Measurements from ENCODE around the gene EDDM3A.
"Not testable (repeated sequence)": the region's sequence is repeated elsewhere in the genome, so short reads cannot be mapped to it uniquely, and the experiment has no call there.

EDDM3A gene

GRCh38 chr14:20698018-20698329, 47.7 kb upstream of the EDDM3A start:
- TF ChIP-seq EZH2 (optimal IDR thresholded peaks at IDR 0.05; ENCODE audit: low read depth, low read length) (no peak), EZH2phosphoT487 (IDR thresholded peaks at IDR 0.05; ENCODE audit: low read length) (no peak)
- H3K4me3 ChIP-seq (ENCODE audit: low read length): no peak overlapping the region

GRCh38 chr14:20698934-20699333, 46.8 kb upstream of the EDDM3A start:
- no peak overlapping the region for H3K9ac ChIP-seq (ENCODE audit: low read length)
- H3K79me2 ChIP-seq (ENCODE audit: low read length): no peaks in the 10 kb centered on the region
- TF ChIP-seq EZH2phosphoT487 (IDR thresholded peaks at IDR 0.05; ENCODE audit: low read length) (no peak), CTCF (IDR thresholded peaks at IDR 0.05; ENCODE audit: low read length) (no peak), EZH2 (optimal IDR thresholded peaks at IDR 0.05; ENCODE audit: low read depth, low read length) (no peak)
- no peaks in the 10 kb centered on the region for H4K20me1 ChIP-seq (ENCODE audit: insufficient read depth, low read length)
- H2AFZ ChIP-seq (ENCODE audit: low read length): no peak overlapping the region
- no peak overlapping the region for H3K4me2 ChIP-seq (ENCODE audit: low read depth, low read length)
- DNase-seq: no peak
- no peaks in the 10 kb centered on the region for H3K27me3 ChIP-seq (replicated peaks; ENCODE audit: insufficient read depth, low read length)
- H3K4me1 ChIP-seq (ENCODE audit: low read length): no peaks in the 10 kb centered on the region
- no peak overlapping the region for H3K4me3 ChIP-seq (ENCODE audit: low read length)
- H3K9me2 ChIP-seq (replicated peaks; ENCODE audit: insufficient read depth, low read length): no peaks in the 10 kb centered on the region
- H3K9me3 ChIP-seq (replicated peaks; ENCODE audit: insufficient read depth, low read length): no peaks in the 10 kb centered on the region
- no peak overlapping the region for H3K27ac ChIP-seq (ENCODE audit: low read length)
- no peaks in the 10 kb centered on the region for H3K36me3 ChIP-seq (replicated peaks; ENCODE audit: insufficient read depth, low read length)
- H3F3A ChIP-seq (ENCODE audit: insufficient read depth, low read length): no peaks in the 10 kb centered on the region

More at GRCh38 chr14:20698018-20698329, 47.7 kb upstream of the EDDM3A start:
- Histone ChIP-seq H3K9ac (ENCODE audit: low read length) (no peak overlapping the region), H3K9me3 (replicated peaks; ENCODE audit: insufficient read depth, low read length) (no peaks in the 10 kb centered on the region), H3K36me3 (replicated peaks; ENCODE audit: insufficient read depth, low read length) (no peaks in the 10 kb centered on the region), H3K4me1 (ENCODE audit: low read length) (no peaks in the 10 kb centered on the region), H3K79me2 (ENCODE audit: low read length) (no peaks in the 10 kb centered on the region), H3K27me3 (replicated peaks; ENCODE audit: insufficient read depth, low read length) (no peaks in the 10 kb centered on the region), H3F3A (ENCODE audit: insufficient read depth, low read length) (no peaks in the 10 kb centered on the region), H4K20me1 (ENCODE audit: insufficient read depth, low read length) (no peaks in the 10 kb centered on the region), H3K4me2 (ENCODE audit: low read depth, low read length) (no peak overlapping the region), H2AFZ (ENCODE audit: low read length) (no peak overlapping the region), H3K27ac (ENCODE audit: low read length) (no peak overlapping the region), H3K9me2 (replicated peaks; ENCODE audit: insufficient read depth, low read length) (no peaks in the 10 kb centered on the region)
- DNase-seq: no peak

- no peak for DNase-seq
- Histone ChIP-seq H2AFZ (ENCODE audit: low read length) (no peak overlapping the region), H3K4me2 (ENCODE audit: low read depth, low read length) (no peak overlapping the region), H4K20me1 (ENCODE audit: insufficient read depth, low read length) (no peaks in the 10 kb centered on the region), H3F3A (ENCODE audit: insufficient read depth, low read length) (no peaks in the 10 kb centered on the region), H3K9me2 (replicated peaks; ENCODE audit: insufficient read depth, low read length) (no peaks in the 10 kb centered on the region), H3K27me3 (replicated peaks; ENCODE audit: insufficient read depth, low read length) (no peaks in the 10 kb centered on the region), H3K9me3 (replicated peaks; ENCODE audit: insufficient read depth, low read length) (no peaks in the 10 kb centered on the region), H3K4me3 (ENCODE audit: low read length) (no peak overlapping the region), H3K27ac (ENCODE audit: low read length) (no peak overlapping the region), H3K9ac (ENCODE audit: low read length) (no peak overlapping the region), H3K36me3 (replicated peaks; ENCODE audit: insufficient read depth, low read length) (no peaks in the 10 kb centered on the region), H3K79me2 (ENCODE audit: low read length) (no peaks in the 10 kb centered on the region), H3K4me1 (ENCODE audit: low read length) (no peaks in the 10 kb centered on the region)
- TF ChIP-seq EZH2phosphoT487 (IDR thresholded peaks at IDR 0.05; ENCODE audit: low read length): no peak
- TF ChIP-seq EZH2 (optimal IDR thresholded peaks at IDR 0.05; ENCODE audit: low read depth, low read length): no peak
- TF ChIP-seq CTCF (IDR thresholded peaks at IDR 0.05; ENCODE audit: low read length): no peak
Observed at GRCh38 chr14:20699931-20700330, 45.8 kb upstream of the EDDM3A start.

- not testable (repeated sequence) for H3F3A ChIP-seq (ENCODE audit: insufficient read depth, low read length); H4K20me1 ChIP-seq (ENCODE audit: insufficient read depth, low read length); H3K4me2 ChIP-seq (ENCODE audit: low read depth, low read length); H3K36me3 ChIP-seq (replicated peaks; ENCODE audit: insufficient read depth, low read length); H3K27me3 ChIP-seq (replicated peaks; ENCODE audit: insufficient read depth, low read length); H3K79me2 ChIP-seq (ENCODE audit: low read length); H3K9me3 ChIP-seq (replicated peaks; ENCODE audit: insufficient read depth, low read length); H3K9ac ChIP-seq (ENCODE audit: low read length); H2AFZ ChIP-seq (ENCODE audit: low read length); H3K9me2 ChIP-seq (replicated peaks; ENCODE audit: insufficient read depth, low read length); H3K27ac ChIP-seq (ENCODE audit: low read length); H3K4me3 ChIP-seq (ENCODE audit: low read length); DNase-seq; H3K4me1 ChIP-seq (ENCODE audit: low read length)
Observed at GRCh38 chr14:20700965-20701364, 44.7 kb upstream of the EDDM3A start.
